Stimulated activated effector memory CD8-positive, alpha-beta T cell treated with anti-CD3 and anti-CD28 coated beads, Interleukin-12 subunit alpha, Interleukin-12 subunit beta, amount 100 ng/mL, for 72 hours (primary cell): ENCODE results near the gene PSMD9.

ENCODE experiments used
- ATAC-seq: fragments of 150-1000 bp; cut with Tn5 transposase; 2 replicates; pipeline ENCODE4 v1.10.0; 2021
- DNase-seq, 2 donors: peaks; one replicate each; pipeline ENCODE4 v3.0.0; 2021 to 2022; ENCODE audit warnings: low spot score in 2 of 2
- H3K27ac Mint-ChIP-seq: one replicate; pipeline ENCODE4 v1.8.0; 2022; ENCODE audit warnings: mild to moderate bottlenecking, mixed read lengths
- H3K36me3 Mint-ChIP-seq: one replicate; pipeline ENCODE4 v1.8.0; 2022; ENCODE audit warnings: mild to moderate bottlenecking, mixed read lengths
- H3K4me1 Mint-ChIP-seq: one replicate; pipeline ENCODE4 v1.8.0; 2022; ENCODE audit warnings: mixed read lengths
- H3K4me3 Mint-ChIP-seq: one replicate; pipeline ENCODE4 v1.8.0; 2022; ENCODE audit warnings: mild to moderate bottlenecking, mixed read lengths
- H3K9me3 Mint-ChIP-seq: one replicate; pipeline ENCODE4 v1.8.0; 2022; ENCODE audit warnings: mixed read lengths

The PSMD9 gene

GRCh38 chr12:121953117-121953692 lies 64.6 kb downstream of the PSMD9 start:
- H3K4me1 Mint-ChIP-seq = no peaks in the 10 kb centered on the region
- H3K4me3 Mint-ChIP-seq = no peak overlapping the region
- no peak overlapping the region for H3K27ac Mint-ChIP-seq
- H3K9me3 Mint-ChIP-seq = no peaks in the 10 kb centered on the region
- H3K36me3 Mint-ChIP-seq = no peaks in the 10 kb centered on the region
- ATAC-seq = no peak
- DNase-seq = no peak

- no peaks in the 10 kb centered on the region for H3K9me3 Mint-ChIP-seq
- H3K27ac Mint-ChIP-seq = no peak overlapping the region
- no peaks in the 10 kb centered on the region for H3K4me1 Mint-ChIP-seq
- no peak for ATAC-seq
- no peaks in the 10 kb centered on the region for H3K36me3 Mint-ChIP-seq
- no peak for DNase-seq
- H3K4me3 Mint-ChIP-seq = no peak overlapping the region
Observed at GRCh38 chr12:121953695-121954094, 65.1 kb downstream of the PSMD9 start.

- H3K4me3 Mint-ChIP-seq = no peak overlapping the region
- H3K9me3 Mint-ChIP-seq = no peaks in the 10 kb centered on the region
- no peak for ATAC-seq
- no peaks in the 10 kb centered on the region for H3K4me1 Mint-ChIP-seq
- H3K36me3 Mint-ChIP-seq = no peaks in the 10 kb centered on the region
- H3K27ac Mint-ChIP-seq = no peak overlapping the region
- DNase-seq = no peak
Observed at GRCh38 chr12:121955258-121956237, 67.0 kb downstream of the PSMD9 start.

DNA sequence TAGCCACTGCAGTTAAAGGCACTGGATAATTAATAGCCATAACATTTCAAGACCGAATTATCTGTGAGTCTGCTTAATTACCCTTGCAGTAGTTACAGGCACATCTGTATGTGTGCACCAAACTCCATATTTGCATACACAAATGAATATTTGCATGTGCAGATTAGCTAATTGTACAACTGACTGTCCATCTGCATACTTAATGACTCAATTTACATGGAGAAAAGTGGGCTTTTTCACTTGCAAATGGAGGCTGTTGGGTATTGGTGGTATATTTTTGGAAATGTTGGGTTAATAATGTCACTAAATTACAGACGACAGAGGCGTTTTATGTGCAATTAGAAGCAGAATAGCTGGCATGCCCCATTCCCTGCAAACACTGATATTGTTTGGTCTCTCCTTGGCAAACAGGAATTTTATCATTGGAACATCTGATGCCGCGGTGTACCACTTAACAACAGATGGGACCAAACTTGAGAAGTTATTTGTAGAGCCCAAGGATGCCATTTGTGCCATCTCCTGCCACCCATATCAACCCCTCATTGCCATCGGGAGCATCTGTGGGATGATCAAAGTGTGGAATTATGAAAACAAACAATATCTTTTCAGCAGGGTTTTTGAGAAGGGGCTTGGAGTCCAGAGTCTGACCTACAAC lies 69.4 kb downstream of the PSMD9 start:
- Mint-ChIP-seq H3K4me3 (no peak overlapping the region), H3K36me3 (no peaks in the 10 kb centered on the region), H3K27ac (no peak overlapping the region), H3K4me1 (no peaks in the 10 kb centered on the region), H3K9me3 (no peaks in the 10 kb centered on the region)
- DNase-seq (no peak), ATAC-seq (no peak)

DNA sequence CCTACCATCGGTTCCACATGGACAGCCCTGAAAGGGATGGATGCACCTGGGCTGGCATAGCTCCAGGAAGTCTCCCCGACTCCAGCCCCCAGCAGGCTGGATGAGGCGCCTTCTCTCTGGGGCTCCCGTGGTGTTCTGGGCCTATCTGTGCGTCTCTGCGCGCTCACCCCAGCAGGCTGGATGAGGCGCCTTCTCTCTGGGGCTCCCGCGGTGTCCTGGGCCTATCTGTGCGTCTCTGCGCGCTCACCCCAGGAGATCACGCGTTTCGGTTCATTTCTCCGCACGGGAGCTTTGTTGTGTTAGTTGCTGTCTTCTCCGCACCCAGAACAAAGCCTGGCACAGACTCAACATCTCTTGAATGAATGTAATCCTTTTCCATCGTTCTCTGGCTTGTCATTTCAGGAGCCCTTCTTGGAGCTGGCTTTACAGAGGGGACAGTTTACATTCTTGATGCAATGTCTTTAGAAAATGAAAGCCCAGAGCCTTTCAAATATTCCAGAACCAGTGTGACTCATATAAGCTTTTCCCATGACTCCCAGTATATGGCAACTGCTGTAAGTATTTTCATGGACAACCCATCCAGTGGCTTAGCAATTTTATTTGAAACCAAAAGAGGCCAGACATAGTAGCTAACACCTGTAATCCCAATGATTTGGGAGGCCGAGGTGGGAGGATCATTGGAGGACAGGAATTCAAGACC lies 70.1 kb downstream of the PSMD9 start:
- Mint-ChIP-seq H3K36me3 (no peaks in the 10 kb centered on the region), H3K4me1 (no peaks in the 10 kb centered on the region), H3K27ac (no peak overlapping the region), H3K9me3 (no peaks in the 10 kb centered on the region), H3K4me3 (no peak overlapping the region)
- ATAC-seq = no peak
- DNase-seq = no peak

DNA sequence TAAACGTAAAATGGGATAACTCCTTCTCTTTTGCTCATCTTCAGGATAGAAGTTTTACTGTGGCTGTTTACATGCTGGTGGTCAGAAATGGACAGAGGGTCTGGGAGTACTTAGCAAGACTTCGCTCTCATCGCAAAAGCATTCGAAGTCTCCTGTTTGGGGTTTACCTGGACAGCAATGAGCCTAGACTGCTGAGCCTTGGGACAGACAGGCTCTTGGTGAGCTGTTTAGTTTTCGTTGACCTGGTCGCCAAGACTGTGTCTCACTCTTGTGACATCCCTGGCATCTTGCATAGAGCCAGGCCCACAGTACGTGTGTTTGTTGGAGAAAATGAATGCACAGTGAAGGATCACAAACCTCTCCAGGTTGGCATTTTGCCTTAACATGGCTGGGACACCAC lies 72.0 kb downstream of the PSMD9 start:
- Mint-ChIP-seq H3K36me3 (no peaks in the 10 kb centered on the region), H3K4me1 (no peaks in the 10 kb centered on the region), H3K9me3 (no peaks in the 10 kb centered on the region), H3K27ac (no peak overlapping the region), H3K4me3 (no peak overlapping the region)
- no peak for ATAC-seq
- no peak for DNase-seq

GRCh38 chr12:121961195-121961879 lies 72.7 kb downstream of the PSMD9 start:
- no peaks in the 10 kb centered on the region for H3K9me3 Mint-ChIP-seq
- no peaks in the 10 kb centered on the region for H3K4me1 Mint-ChIP-seq
- no peak overlapping the region for H3K4me3 Mint-ChIP-seq
- no peak overlapping the region for H3K27ac Mint-ChIP-seq
- no peaks in the 10 kb centered on the region for H3K36me3 Mint-ChIP-seq
- ATAC-seq (no peak), DNase-seq (no peak)

GRCh38 chr12:121963341-121964018 lies 74.9 kb downstream of the PSMD9 start:
- ATAC-seq (no peak), DNase-seq (no peak)
- no peak overlapping the region for H3K27ac Mint-ChIP-seq
- H3K4me1 Mint-ChIP-seq = no peaks in the 10 kb centered on the region
- H3K9me3 Mint-ChIP-seq = no peaks in the 10 kb centered on the region
- no peak overlapping the region for H3K4me3 Mint-ChIP-seq
- H3K36me3 Mint-ChIP-seq = no peaks in the 10 kb centered on the region

- Mint-ChIP-seq H3K4me1 (no peaks in the 10 kb centered on the region), H3K9me3 (no peaks in the 10 kb centered on the region), H3K4me3 (no peak overlapping the region), H3K27ac (no peak overlapping the region), H3K36me3 (no peaks in the 10 kb centered on the region)
- ATAC-seq (no peak), DNase-seq (no peak)
Observed at GRCh38 chr12:121964813-121965643, 76.4 kb downstream of the PSMD9 start.

- DNase-seq = no peak
- ATAC-seq = no peak
- Mint-ChIP-seq H3K4me3 (no peak overlapping the region), H3K9me3 (peaks cover under 1% of the 10 kb centered on the region), H3K27ac (no peak overlapping the region), H3K4me1 (no peaks in the 10 kb centered on the region), H3K36me3 (no peaks in the 10 kb centered on the region)
Observed at GRCh38 chr12:121966959-121967358, 78.4 kb downstream of the PSMD9 start.
